Activated T-cell treated with anti-CD3 and anti-CD28 coated beads, Interleukin-2, amount 50 U/mL, for 24 hours (primary cell): ENCODE data around the gene SLC37A4.
A peak's percentile ranks its signal among the peaks of the same experiment; 100 is the strongest.
"Not testable (repeated sequence)": the region's sequence is repeated elsewhere in the genome, so short reads cannot be mapped to it uniquely, and the experiment has no call there.

Experiments used
- DNase-seq: peaks from one replicate; pipeline ENCODE4 v3.0.0-alpha.2; 2020
- H3K27ac Mint-ChIP-seq: 2 replicates; pipeline ENCODE4 v1.8.0; 2020; ENCODE audit warnings: mild to moderate bottlenecking, mixed read lengths
- H3K27me3 Mint-ChIP-seq: 2 replicates; pipeline ENCODE4 v1.8.0; 2020; ENCODE audit warnings: mixed read lengths
- H3K36me3 Mint-ChIP-seq: 2 replicates; pipeline ENCODE4 v1.8.0; 2020; ENCODE audit warnings: low read depth, mixed read lengths
- H3K4me1 Mint-ChIP-seq: 2 replicates; pipeline ENCODE4 v1.8.0; 2020; ENCODE audit warnings: low read depth, mixed read lengths
- H3K4me3 Mint-ChIP-seq: 2 replicates; pipeline ENCODE4 v1.8.0; 2020; ENCODE audit warnings: mild to moderate bottlenecking, moderate library complexity, mixed read lengths
- H3K9me3 Mint-ChIP-seq: 2 replicates; pipeline ENCODE4 v1.8.0; 2020; ENCODE audit warnings: mixed read lengths

The SLC37A4 gene

DNA sequence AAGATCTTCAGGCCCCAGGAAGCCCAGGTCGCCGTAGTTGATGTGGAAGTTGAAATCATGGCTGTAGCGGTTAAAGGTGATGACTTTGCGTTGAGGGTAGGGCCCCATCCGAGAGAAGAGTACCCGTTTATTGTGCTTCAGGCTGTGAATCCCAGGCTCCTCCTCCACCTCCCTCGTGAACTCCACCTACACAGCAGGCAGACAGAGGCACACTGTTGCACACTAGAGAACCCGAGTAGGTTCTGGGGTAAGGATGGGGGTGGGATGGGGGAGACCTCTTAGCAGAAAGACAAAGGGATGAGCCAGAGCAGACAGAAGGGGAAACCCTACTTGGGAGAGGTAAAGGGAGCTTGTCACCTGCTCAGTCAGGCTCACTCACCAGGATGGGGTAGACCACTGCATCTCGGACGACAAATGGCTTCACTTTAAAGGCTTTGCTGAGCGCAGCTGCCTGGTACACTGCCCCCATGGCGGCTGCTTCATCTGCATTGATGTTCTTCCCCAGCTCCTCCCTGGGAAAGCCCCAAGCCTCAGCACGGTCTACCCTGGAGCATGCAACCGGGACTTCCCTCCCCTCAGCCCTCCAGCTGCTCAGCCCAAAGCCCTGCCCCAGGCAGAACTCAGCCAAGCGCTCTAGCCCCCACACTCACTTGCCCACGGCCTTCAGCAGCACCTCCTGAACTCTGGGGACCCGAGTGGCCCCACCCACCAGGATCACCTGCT is 20.9 kb upstream of the SLC37A4 start:
- Mint-ChIP-seq H3K27me3 (no peaks in the 10 kb centered on the region), H3K27ac (peak overlapping the region; percentile 63), H3K4me1 (peaks cover 55% of the 10 kb centered on the region), H3K36me3 (peaks cover 100% of the 10 kb centered on the region), H3K4me3 (peak overlapping the region; percentile 20), H3K9me3 (no peaks in the 10 kb centered on the region)
- DNase-seq = no peak

GRCh38 chr11:119049081-119049480 is 18.4 kb upstream of the SLC37A4 start:
- H3K4me3 Mint-ChIP-seq = no peak overlapping the region
- peaks cover 35% of the 10 kb centered on the region for H3K4me1 Mint-ChIP-seq
- peaks cover 99% of the 10 kb centered on the region for H3K36me3 Mint-ChIP-seq
- DNase-seq = no peak
- no peak overlapping the region for H3K27ac Mint-ChIP-seq
- no peaks in the 10 kb centered on the region for H3K27me3 Mint-ChIP-seq
- no peaks in the 10 kb centered on the region for H3K9me3 Mint-ChIP-seq

DNA sequence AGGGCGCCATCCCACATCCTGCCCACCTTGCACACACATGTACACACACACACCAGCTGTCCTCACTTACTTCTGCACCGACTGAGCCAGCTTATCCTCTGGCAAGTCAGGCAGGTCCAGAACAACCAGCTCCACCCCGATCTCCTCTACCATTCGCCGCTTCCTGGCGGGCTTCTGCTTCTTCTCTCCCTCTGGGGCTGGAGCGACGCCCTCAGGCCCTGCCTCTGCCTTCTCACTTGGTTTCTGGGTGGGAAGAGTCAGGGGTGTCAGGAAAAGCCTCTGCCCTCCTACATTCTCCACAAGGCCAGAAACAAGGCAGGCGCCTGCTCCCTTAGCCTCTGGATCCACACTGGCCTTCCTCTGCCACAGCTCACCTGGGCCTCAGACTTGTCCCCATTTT is 18.0 kb upstream of the SLC37A4 start:
- H3K4me1 Mint-ChIP-seq = peaks cover 31% of the 10 kb centered on the region
- DNase-seq = no peak
- no peaks in the 10 kb centered on the region for H3K27me3 Mint-ChIP-seq
- peaks cover 97% of the 10 kb centered on the region for H3K36me3 Mint-ChIP-seq
- no peak overlapping the region for H3K4me3 Mint-ChIP-seq
- no peaks in the 10 kb centered on the region for H3K9me3 Mint-ChIP-seq
- peak overlapping the region; percentile 66 for H3K27ac Mint-ChIP-seq

- DNase-seq = no peak
- Mint-ChIP-seq H3K4me3 (no peak overlapping the region), H3K27me3 (no peaks in the 10 kb centered on the region), H3K36me3 (peaks cover 82% of the 10 kb centered on the region), H3K27ac (peak overlapping the region; percentile 64), H3K4me1 (peaks cover 23% of the 10 kb centered on the region), H3K9me3 (no peaks in the 10 kb centered on the region)
Observed at GRCh38 chr11:119047205-119047604, 16.5 kb upstream of the SLC37A4 start.

DNA sequence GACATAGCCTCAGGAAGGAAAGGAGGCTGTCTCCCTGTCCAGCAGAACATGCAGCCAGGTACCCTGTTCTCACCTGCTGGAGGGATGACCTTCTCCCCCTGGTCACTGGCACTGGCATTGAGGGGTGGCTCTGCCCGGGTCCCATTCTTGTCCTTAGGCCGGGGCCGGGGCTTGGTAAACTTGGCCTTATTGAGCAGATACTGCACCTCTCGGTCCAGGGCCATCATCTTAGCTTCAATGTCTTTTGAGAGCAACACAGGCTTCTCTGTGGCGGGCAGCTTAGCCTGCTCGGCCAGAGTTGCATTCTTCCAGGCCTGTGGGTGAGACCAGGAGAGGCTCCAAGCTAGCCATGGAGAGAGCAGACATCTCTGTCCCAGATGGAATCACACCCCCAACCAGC is 15.8 kb upstream of the SLC37A4 start:
- Mint-ChIP-seq H3K27me3 (no peaks in the 10 kb centered on the region), H3K36me3 (peaks cover 75% of the 10 kb centered on the region), H3K27ac (no peak overlapping the region), H3K9me3 (no peaks in the 10 kb centered on the region), H3K4me3 (no peak overlapping the region), H3K4me1 (peaks cover 23% of the 10 kb centered on the region)
- no peak for DNase-seq

DNA sequence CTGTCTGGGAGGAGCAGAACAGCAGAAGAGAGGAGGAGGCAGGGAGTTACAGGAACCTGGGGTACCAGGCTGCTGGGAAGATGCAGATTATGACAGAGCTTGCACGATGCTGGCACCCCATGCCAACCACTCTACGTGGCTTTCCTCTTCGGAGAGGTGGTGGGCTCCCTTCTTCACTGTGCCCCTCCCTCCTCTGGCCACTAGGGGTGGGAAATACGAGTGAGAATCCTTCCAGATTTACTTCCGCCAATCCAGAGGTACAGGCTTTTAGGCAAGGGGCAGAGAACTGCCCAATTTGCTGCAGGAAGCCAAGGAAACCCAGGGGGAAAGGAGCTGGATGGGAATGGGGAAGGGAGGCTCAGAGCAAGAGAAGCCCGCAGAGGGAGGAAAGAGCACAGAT is 14.0 kb upstream of the SLC37A4 start:
- Mint-ChIP-seq H3K4me1 (peaks cover 16% of the 10 kb centered on the region), H3K36me3 (peaks cover 57% of the 10 kb centered on the region), H3K9me3 (no peaks in the 10 kb centered on the region), H3K27ac (peak overlapping the region; percentile 22), H3K4me3 (no peak overlapping the region), H3K27me3 (no peaks in the 10 kb centered on the region)
- no peak for DNase-seq

GRCh38 chr11:119042927-119043326 is 12.2 kb upstream of the SLC37A4 start:
- Mint-ChIP-seq H3K4me3 (no peak overlapping the region), H3K27me3 (no peaks in the 10 kb centered on the region), H3K4me1 (peaks cover 14% of the 10 kb centered on the region), H3K27ac (no peak overlapping the region), H3K36me3 (peaks cover 40% of the 10 kb centered on the region), H3K9me3 (no peaks in the 10 kb centered on the region)
- no peak for DNase-seq

GRCh38 chr11:119041821-119042514 is 11.3 kb upstream of the SLC37A4 start:
- Mint-ChIP-seq H3K4me1 (peaks cover 9% of the 10 kb centered on the region), H3K27me3 (no peaks in the 10 kb centered on the region), H3K9me3 (no peaks in the 10 kb centered on the region), H3K27ac (peak overlapping the region; percentile 72), H3K36me3 (peaks cover 30% of the 10 kb centered on the region), H3K4me3 (no peak overlapping the region)
- no peak for DNase-seq

GRCh38 chr11:119039471-119039870 is 8.8 kb upstream of the SLC37A4 start:
- not testable (repeated sequence) for H3K27me3 Mint-ChIP-seq, H3K4me3 Mint-ChIP-seq, H3K36me3 Mint-ChIP-seq, H3K9me3 Mint-ChIP-seq, H3K4me1 Mint-ChIP-seq, H3K27ac Mint-ChIP-seq, DNase-seq

GRCh38 chr11:119038884-119039283 is 8.2 kb upstream of the SLC37A4 start:
- H3K4me3 Mint-ChIP-seq = no peak overlapping the region
- no peaks in the 10 kb centered on the region for H3K27me3 Mint-ChIP-seq
- H3K27ac Mint-ChIP-seq = no peak overlapping the region
- H3K4me1 Mint-ChIP-seq = peaks cover 9% of the 10 kb centered on the region
- no peak for DNase-seq
- H3K9me3 Mint-ChIP-seq = no peaks in the 10 kb centered on the region
- no peaks in the 10 kb centered on the region for H3K36me3 Mint-ChIP-seq

- Mint-ChIP-seq H3K9me3 (no peaks in the 10 kb centered on the region), H3K4me1 (peaks cover 7% of the 10 kb centered on the region), H3K4me3 (no peak overlapping the region), H3K27ac (no peak overlapping the region), H3K27me3 (no peaks in the 10 kb centered on the region), H3K36me3 (peaks cover 5% of the 10 kb centered on the region)
- no peak for DNase-seq
Observed at GRCh38 chr11:119034813-119035212, 4.1 kb upstream of the SLC37A4 start.

DNA sequence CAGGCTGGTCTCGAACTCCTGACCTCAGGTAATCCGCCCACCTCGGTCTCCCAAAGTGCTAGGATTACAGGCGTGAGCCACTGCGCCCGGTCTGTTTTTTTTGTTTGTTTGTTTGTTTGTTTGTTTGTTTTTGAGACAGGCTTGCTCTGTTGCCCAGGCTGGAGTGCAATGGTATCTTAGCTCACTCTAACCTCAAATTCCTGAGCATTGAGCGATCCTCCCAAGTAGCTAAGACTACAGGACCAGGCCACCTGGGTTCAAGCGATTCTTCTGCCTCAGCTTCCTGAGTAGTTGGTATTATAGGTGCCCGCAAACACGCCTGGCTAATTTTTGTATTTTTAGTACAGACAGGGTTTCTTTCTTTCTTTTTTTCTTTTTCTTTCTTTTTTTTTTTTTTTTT is 2.7 kb upstream of the SLC37A4 start:
- peaks cover 19% of the 10 kb centered on the region for H3K36me3 Mint-ChIP-seq
- H3K27me3 Mint-ChIP-seq, H3K27ac Mint-ChIP-seq, H3K4me3 Mint-ChIP-seq, H3K9me3 Mint-ChIP-seq, DNase-seq: not testable (repeated sequence)
- peaks cover 20% of the 10 kb centered on the region for H3K4me1 Mint-ChIP-seq

DNA sequence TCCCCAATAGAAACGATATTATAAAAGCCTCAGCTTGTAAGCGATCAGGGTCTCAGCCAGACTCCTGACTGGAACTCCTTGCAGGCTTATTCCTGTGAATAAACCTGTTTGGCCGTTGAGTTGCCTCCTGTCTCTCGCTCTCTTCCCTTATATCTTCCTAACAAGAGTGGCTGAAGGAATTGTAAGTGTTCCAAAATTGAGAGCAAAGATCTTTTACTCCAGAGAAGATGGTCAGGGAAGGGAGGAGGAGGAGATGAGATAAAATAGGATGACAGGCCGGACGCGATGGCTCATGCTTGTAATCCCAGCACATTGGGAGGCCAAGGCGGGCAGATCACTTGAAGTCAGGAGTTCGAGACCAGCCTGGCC is 1.2 kb upstream of the SLC37A4 start:
- Mint-ChIP-seq H3K4me3 (no peak overlapping the region), H3K36me3 (peaks cover 32% of the 10 kb centered on the region), H3K27ac (no peak overlapping the region), H3K4me1 (peaks cover 24% of the 10 kb centered on the region), H3K9me3 (no peaks in the 10 kb centered on the region), H3K27me3 (no peaks in the 10 kb centered on the region)
- no peak for DNase-seq

GRCh38 chr11:119030029-119030328 is 698 bp downstream of the SLC37A4 start:
- Mint-ChIP-seq H3K36me3 (peaks cover 50% of the 10 kb centered on the region), H3K27ac (peak overlapping the region; percentile 91), H3K9me3 (no peaks in the 10 kb centered on the region), H3K4me1 (peaks cover 24% of the 10 kb centered on the region), H3K27me3 (no peaks in the 10 kb centered on the region), H3K4me3 (peak overlapping the region; percentile 85)
- DNase-seq = no peak

DNA sequence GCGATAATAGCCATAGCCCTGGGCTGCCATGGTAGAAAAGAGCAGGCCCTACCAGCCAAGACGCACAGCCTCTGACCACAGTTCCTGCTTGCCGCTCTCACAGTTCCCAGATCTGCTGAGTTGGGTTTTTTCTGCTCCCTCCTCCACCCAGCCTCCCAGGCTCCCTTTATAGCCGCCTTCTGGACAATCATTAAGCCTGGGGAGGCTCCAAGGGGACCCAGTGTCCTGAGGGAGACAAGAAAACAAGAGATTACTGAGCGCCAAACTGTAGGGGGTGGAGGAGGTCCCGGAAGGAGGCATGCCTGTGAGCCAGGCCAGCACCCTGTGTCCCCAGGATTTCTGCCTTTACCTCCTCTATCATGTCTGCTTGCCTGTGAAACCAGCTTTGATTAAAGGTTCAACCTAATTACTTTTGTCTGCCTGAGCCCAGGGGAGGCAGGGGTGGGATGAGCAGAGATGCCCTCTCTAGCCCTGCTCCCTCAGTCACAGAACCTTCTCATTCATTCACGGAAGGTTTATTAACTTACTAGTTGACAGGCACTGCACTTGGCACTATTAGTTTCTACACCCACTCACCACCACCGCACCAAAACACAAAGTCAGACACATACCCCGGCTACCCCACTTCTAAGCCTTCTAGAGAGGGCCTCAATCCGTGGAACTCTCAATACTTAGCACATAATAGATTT is 1.2 kb downstream of the SLC37A4 start:
- Mint-ChIP-seq H3K27me3 (no peaks in the 10 kb centered on the region), H3K36me3 (peaks cover 55% of the 10 kb centered on the region), H3K9me3 (no peaks in the 10 kb centered on the region), H3K4me1 (peaks cover 28% of the 10 kb centered on the region), H3K4me3 (peak overlapping the region; percentile 85), H3K27ac (peak overlapping the region; percentile 91)
- DNase-seq = peak; percentile 68
